ENCODE data around the gene CFAP91. TPM values are rescaled to one million over a fixed set of nuclear protein-coding genes. Genes with fewer than 3 reads are reported as not detected.

The CFAP91 gene
- total RNA-seq, 4 donors from 2014 or later = 0.91 to 5.1 (median 1.7) TPM

- WGBS, 2 donors = 68 to 76% methylated on average over 9 of the region's 9 CpGs
- TF ChIP-seq CTCF (IDR thresholded peaks at IDR 0.05) (no peak), POLR2A (IDR thresholded peaks at IDR 0.05) (no peak)
- no peak for DNase-seq (ENCODE audit: low spot score in 2 of 2)
- H3K4me3 ChIP-seq (ENCODE audit: low read depth, poor library complexity, severe bottlenecking) = no peak within 1 kb of the TSS
- intact Hi-C loops (cut with DNase I; ENCODE audit: low total_unique reads) = no loop called here
Measured at GRCh38 chr3:119660474-119661440, 42.1 kb upstream of the CFAP91 start, which contains the start of gene POPDC2. Gene POPDC2, minus strand, starts transcription at chr3:119660589. Its CDS starts 166 bp downstream, at chr3:119660423.

- no peak for DNase-seq (ENCODE audit: low spot score in 2 of 2)
- H3K4me3 ChIP-seq (ENCODE audit: low read depth, poor library complexity, severe bottlenecking) = no peak overlapping the region
- intact Hi-C loops (cut with DNase I; ENCODE audit: low total_unique reads) = no loop called here
- 46 to 47% methylated on average over 1 of the region's 1 CpG for WGBS, 2 donors
- no peak for TF ChIP-seq CTCF (IDR thresholded peaks at IDR 0.05)
- no peak for TF ChIP-seq POLR2A (IDR thresholded peaks at IDR 0.05)
Measured at GRCh38 chr3:119662604-119663373, 40.0 kb upstream of the CFAP91 start.

GRCh38 chr3:119663885-119664284 lies 38.9 kb upstream of the CFAP91 start:
- no peak overlapping the region for H3K4me3 ChIP-seq (ENCODE audit: low read depth, poor library complexity, severe bottlenecking)
- intact Hi-C loops (cut with DNase I; ENCODE audit: low total_unique reads) = no loop called here
- 86 to 87% methylated on average over 2 of the region's 2 CpGs for WGBS, 2 donors
- DNase-seq (ENCODE audit: low spot score in 2 of 2) = no peak
- no peak for TF ChIP-seq CTCF (IDR thresholded peaks at IDR 0.05)
- TF ChIP-seq POLR2A (IDR thresholded peaks at IDR 0.05) = no peak

- intact Hi-C loops (cut with DNase I; ENCODE audit: low total_unique reads) = no loop called here
- no peak for TF ChIP-seq CTCF (IDR thresholded peaks at IDR 0.05)
- no peak for TF ChIP-seq POLR2A (IDR thresholded peaks at IDR 0.05)
- DNase-seq (ENCODE audit: low spot score in 2 of 2) = no peak
- 72 to 74% methylated on average over 4 of the region's 4 CpGs for WGBS, 2 donors
- no peak overlapping the region for H3K4me3 ChIP-seq (ENCODE audit: low read depth, poor library complexity, severe bottlenecking)
Measured at GRCh38 chr3:119664370-119664769, 38.5 kb upstream of the CFAP91 start.

GRCh38 chr3:119664850-119665379 lies 37.9 kb upstream of the CFAP91 start:
- WGBS, 2 donors = 88 to 91% methylated on average over 4 of the region's 4 CpGs
- DNase-seq (ENCODE audit: low spot score in 2 of 2) = no peak
- no peak overlapping the region for H3K4me3 ChIP-seq (ENCODE audit: low read depth, poor library complexity, severe bottlenecking)
- intact Hi-C loops (cut with DNase I; ENCODE audit: low total_unique reads) = no loop called here
- TF ChIP-seq CTCF (IDR thresholded peaks at IDR 0.05) (no peak), POLR2A (IDR thresholded peaks at IDR 0.05) (no peak)
